ENCODE results near the gene LSAMP. TPM values are rescaled to one million over a fixed set of nuclear protein-coding genes. Genes with fewer than 3 reads are reported as not detected.

Gene LSAMP
- total RNA-seq, 1 experiment from 2014 or later = 0.16 TPM

GRCh38 chr3:116442331-116443021 lies 2.8 kb downstream of the LSAMP start:
- Histone ChIP-seq H3K27me3 (peaks cover 6% of the 10 kb centered on the region), H3K4me3 (no peak overlapping the region), H3K36me3 (no peaks in the 10 kb centered on the region), H3K9me3 (no peaks in the 10 kb centered on the region)
- DNase-seq = no peak

- DNase-seq = no peak
- Histone ChIP-seq H3K36me3 (no peaks in the 10 kb centered on the region), H3K27me3 (peaks cover 6% of the 10 kb centered on the region)
Measured at GRCh38 chr3:116441652-116442051, 3.6 kb downstream of the LSAMP start.

GRCh38 chr3:116440196-116440595 lies 5.1 kb downstream of the LSAMP start:
- Histone ChIP-seq H3K4me3 (no peak overlapping the region), H3K36me3 (no peaks in the 10 kb centered on the region), H3K27me3 (peaks cover 6% of the 10 kb centered on the region), H3K9me3 (no peaks in the 10 kb centered on the region)
- peak; percentile 40 for DNase-seq

More at GRCh38 chr3:116441652-116442051, 3.6 kb downstream of the LSAMP start:
- Histone ChIP-seq H3K4me3 (no peak overlapping the region), H3K9me3 (no peaks in the 10 kb centered on the region)

DNA sequence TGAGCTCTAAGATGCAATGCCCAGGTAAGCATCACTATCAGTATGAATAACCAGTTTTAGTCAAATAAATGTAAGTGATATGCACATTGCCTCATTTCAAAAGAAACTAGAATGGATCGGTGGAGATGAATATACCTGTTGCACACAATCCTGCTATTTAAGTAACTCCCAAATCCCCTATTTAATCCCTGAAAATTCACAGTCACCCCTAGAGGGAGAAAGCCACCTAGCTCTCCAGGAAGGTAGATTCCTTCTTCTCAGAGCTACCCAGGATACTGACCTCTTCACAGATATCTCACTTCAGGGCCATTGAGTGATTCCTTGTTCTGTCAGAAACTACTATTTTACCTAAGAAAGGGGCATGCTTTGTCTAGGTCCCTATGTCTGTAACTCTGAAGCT lies 11.7 kb downstream of the LSAMP start:
- H3K9me3 ChIP-seq = no peaks in the 10 kb centered on the region
- DNase-seq = no peak
- H3K36me3 ChIP-seq = no peaks in the 10 kb centered on the region
- H3K4me3 ChIP-seq = no peak overlapping the region
- H3K27me3 ChIP-seq = no peaks in the 10 kb centered on the region

GRCh38 chr3:116432795-116433194 lies 12.5 kb downstream of the LSAMP start:
- no peak overlapping the region for H3K4me3 ChIP-seq
- H3K9me3 ChIP-seq = no peaks in the 10 kb centered on the region
- H3K27me3 ChIP-seq = no peaks in the 10 kb centered on the region
- DNase-seq = no peak
- no peaks in the 10 kb centered on the region for H3K36me3 ChIP-seq

DNA sequence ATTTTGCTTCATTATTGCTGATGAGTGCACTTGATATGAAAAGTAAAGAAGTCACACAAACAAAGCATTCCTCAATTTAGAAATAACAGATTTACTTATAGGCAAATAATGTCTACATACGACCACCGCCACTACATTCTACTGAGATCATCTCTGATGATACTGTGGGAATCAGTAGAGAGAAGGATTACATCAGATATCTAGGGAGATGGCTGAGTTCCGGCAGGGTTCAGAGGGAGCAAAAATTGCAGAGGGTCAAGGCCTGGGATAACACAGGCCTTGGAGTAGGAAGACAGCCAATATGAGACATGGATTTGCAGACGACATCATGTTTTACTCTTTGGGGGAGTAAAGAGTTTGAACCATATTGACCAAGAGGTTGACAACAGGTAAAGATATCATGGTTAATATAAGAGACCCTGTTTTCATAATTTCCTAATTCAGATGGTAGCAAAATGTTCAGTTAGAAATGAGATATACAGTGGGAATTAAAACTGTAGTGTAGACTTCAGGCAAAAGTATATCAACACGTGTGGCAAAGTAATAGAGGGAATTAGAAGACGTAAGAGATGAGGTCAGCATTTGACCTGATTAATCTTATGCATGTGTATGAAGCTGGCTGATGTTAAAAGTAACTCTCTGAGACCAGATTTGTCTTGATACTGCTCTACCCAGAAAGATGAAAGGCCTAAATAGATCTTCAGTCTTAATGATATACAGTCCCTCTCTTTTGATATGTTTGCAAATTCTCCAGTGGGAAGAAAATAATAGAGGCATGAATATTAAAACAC lies 15.6 kb downstream of the LSAMP start:
- no peak for DNase-seq
- Histone ChIP-seq H3K27me3 (no peaks in the 10 kb centered on the region), H3K9me3 (no peaks in the 10 kb centered on the region), H3K36me3 (no peaks in the 10 kb centered on the region), H3K4me3 (no peak overlapping the region)

- H3K9me3 ChIP-seq = no peaks in the 10 kb centered on the region
- H3K36me3 ChIP-seq = no peaks in the 10 kb centered on the region
- no peak overlapping the region for H3K4me3 ChIP-seq
- H3K27me3 ChIP-seq = no peaks in the 10 kb centered on the region
- no peak for DNase-seq
Measured at GRCh38 chr3:116426036-116426435, 19.3 kb downstream of the LSAMP start.

GRCh38 chr3:116425126-116425525 lies 20.2 kb downstream of the LSAMP start:
- Histone ChIP-seq H3K4me3 (no peak overlapping the region), H3K27me3 (no peaks in the 10 kb centered on the region), H3K36me3 (no peaks in the 10 kb centered on the region), H3K9me3 (no peaks in the 10 kb centered on the region)
- no peak for DNase-seq

DNA sequence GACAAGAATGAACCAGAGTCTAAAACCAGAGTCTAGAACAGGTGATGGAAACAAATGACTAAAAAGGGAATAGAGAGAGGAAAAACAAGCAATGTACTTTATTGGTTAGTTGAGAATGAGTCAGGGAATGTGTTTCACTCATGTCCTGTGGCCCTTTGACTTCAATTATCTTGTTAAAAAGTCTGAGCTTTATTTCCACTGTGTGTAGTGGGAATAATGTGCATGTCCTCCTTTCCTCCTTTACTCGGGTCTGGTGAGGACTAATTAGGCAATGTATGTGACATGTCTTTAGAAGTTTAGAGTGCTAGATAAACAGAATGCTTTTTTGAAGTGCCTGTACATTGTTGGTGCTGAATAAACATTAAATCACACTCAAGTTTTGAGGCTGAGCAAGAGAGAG lies 21.3 kb downstream of the LSAMP start:
- Histone ChIP-seq H3K27me3 (no peaks in the 10 kb centered on the region), H3K9me3 (no peaks in the 10 kb centered on the region), H3K36me3 (no peaks in the 10 kb centered on the region), H3K4me3 (no peak overlapping the region)
- DNase-seq = no peak

- H3K9me3 ChIP-seq = no peaks in the 10 kb centered on the region
- no peak overlapping the region for H3K4me3 ChIP-seq
- no peaks in the 10 kb centered on the region for H3K27me3 ChIP-seq
- no peaks in the 10 kb centered on the region for H3K36me3 ChIP-seq
- DNase-seq = no peak
Measured at GRCh38 chr3:116423374-116423773, 21.9 kb downstream of the LSAMP start.

DNA sequence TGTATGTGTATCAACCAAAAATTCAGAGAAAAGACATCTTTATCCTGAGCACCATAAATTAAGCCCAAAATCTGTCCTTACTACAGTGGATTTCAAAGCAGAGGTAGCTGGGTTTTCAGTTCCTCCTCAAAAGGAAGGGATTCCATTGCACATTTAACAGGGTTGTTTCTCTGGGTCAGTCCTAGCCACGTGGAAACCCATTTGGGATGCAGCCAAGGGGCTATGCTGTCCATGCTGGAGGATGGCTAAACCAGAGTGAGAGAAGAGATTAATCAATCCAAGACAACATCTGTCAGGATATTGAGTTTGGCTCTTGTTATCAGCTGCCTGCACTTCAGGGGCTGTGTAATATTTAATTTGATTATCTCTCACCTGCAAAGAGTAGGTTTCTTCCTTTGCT lies 28.1 kb downstream of the LSAMP start:
- no peak overlapping the region for H3K4me3 ChIP-seq
- H3K36me3 ChIP-seq = no peaks in the 10 kb centered on the region
- no peaks in the 10 kb centered on the region for H3K27me3 ChIP-seq
- H3K9me3 ChIP-seq = no peaks in the 10 kb centered on the region
- no peak for DNase-seq

DNA sequence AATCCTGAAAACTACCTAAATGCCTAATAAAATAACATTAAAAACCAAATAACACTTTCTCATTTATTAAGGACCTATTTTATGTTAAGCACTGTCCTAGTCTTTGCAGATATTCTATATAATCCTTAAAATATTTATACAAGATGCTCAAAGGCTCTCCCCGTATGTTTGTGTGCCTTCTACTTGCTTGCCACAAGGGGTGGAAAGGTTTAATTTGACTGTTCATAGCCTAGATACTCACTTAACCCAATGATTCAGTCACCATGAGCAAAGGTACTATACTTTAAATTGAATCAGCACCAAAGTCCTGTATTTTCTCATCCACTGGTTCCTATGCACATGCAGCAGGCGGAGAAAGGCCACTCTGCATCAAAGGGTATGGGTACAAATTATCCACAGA lies 32.0 kb downstream of the LSAMP start:
- Histone ChIP-seq H3K27me3 (no peaks in the 10 kb centered on the region), H3K9me3 (no peaks in the 10 kb centered on the region), H3K4me3 (no peak overlapping the region), H3K36me3 (no peaks in the 10 kb centered on the region)
- DNase-seq = no peak

DNA sequence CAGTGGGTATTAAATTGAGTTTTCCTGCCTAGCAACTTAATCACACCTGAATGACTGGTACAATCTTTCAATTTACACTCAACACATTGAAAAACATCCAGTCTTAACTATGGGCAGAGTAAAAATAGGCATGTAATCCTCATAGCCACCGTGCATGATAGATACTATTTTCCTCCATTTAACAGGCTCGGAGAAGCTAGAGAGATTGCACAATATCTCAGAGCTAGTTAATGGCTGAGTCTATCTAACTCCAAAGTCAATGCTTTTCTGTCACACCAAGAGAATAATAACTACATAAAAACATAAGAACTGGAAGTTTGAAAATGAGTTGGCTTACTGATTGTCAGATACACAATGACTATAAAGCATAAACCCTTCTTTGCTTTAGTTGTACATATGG lies 36.8 kb downstream of the LSAMP start:
- no peak for DNase-seq
- no peaks in the 10 kb centered on the region for H3K9me3 ChIP-seq
- H3K4me3 ChIP-seq = no peak overlapping the region
- no peaks in the 10 kb centered on the region for H3K36me3 ChIP-seq
- H3K27me3 ChIP-seq = no peaks in the 10 kb centered on the region

DNA sequence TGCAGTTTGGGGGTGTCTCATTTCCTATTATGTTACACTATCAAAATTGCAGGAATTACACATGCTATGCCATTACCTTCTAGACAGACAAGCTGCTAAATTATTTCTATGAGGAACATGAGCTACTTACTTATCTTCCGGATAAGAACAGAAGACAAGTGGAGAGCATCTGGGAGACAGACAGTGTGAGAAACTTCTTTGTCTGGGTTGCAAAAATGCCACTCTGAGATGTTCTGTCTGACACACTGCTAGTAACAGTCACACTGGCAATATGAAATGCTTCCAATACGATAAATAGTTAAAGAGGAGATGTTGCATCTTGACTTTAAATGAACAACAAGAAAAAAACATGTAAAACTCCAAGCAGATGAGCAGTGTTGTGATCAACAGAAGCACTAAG lies 40.1 kb downstream of the LSAMP start:
- Histone ChIP-seq H3K27me3 (no peaks in the 10 kb centered on the region), H3K9me3 (no peaks in the 10 kb centered on the region), H3K36me3 (no peaks in the 10 kb centered on the region), H3K4me3 (no peak overlapping the region)
- DNase-seq = no peak

- DNase-seq = no peak
- H3K36me3 ChIP-seq = no peaks in the 10 kb centered on the region
- no peaks in the 10 kb centered on the region for H3K27me3 ChIP-seq
Measured at GRCh38 chr3:116399701-116400226, 45.5 kb downstream of the LSAMP start.

DNA sequence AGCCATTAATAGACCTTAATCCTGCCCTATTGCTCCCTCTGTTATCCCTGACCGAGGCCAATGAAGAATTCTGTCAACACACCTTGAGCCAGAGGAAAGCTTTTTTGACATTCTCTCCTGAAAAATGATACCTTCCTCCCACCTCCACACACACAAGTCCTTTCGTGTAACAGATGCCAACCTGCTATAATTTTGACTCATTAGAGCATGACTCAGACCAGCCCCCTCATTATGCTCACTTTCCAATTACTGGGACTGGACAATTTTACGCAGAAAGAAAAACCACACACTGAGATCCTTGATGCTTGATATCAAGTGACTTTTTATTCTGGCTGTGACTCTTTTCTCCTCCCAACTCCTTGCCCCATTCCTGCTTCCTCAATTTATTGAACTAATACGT lies 50.9 kb downstream of the LSAMP start:
- H3K9me3 ChIP-seq = no peaks in the 10 kb centered on the region
- no peak overlapping the region for H3K4me3 ChIP-seq
- no peaks in the 10 kb centered on the region; the same call in 1 of the 2 replicates for H3K27me3 ChIP-seq
- H3K36me3 ChIP-seq = no peaks in the 10 kb centered on the region
- DNase-seq = no peak

More at GRCh38 chr3:116399701-116400226, 45.5 kb downstream of the LSAMP start:
- Histone ChIP-seq H3K4me3 (no peak overlapping the region), H3K9me3 (no peaks in the 10 kb centered on the region)

- Histone ChIP-seq H3K36me3 (no peaks in the 10 kb centered on the region), H3K9me3 (no peaks in the 10 kb centered on the region), H3K27me3 (no peaks in the 10 kb centered on the region; the same call in 1 of the 2 replicates), H3K4me3 (no peak overlapping the region)
- no peak for DNase-seq
Measured at GRCh38 chr3:116393199-116393598, 52.1 kb downstream of the LSAMP start.

- no peaks in the 10 kb centered on the region for H3K36me3 ChIP-seq
- H3K27me3 ChIP-seq = no peaks in the 10 kb centered on the region; the same call in 1 of the 2 replicates
- DNase-seq = no peak
- no peak overlapping the region for H3K4me3 ChIP-seq
- no peaks in the 10 kb centered on the region for H3K9me3 ChIP-seq
Measured at GRCh38 chr3:116392291-116392690, 53.0 kb downstream of the LSAMP start.

Data from MG63 (cell line).